Panc1 (cell line): ENCODE results near the gene HNRNPCL1. TPM values are rescaled to one million over a fixed set of nuclear protein-coding genes. Genes with fewer than 3 reads are reported as not detected.
A peak's percentile ranks its signal among the peaks of the same experiment; 100 is the strongest.
"Not testable (repeated sequence)": the region's sequence is repeated elsewhere in the genome, so short reads cannot be mapped to it uniquely, and the experiment has no call there.

Experiments
- ATAC-seq: fragments of 200-7000 bp; cut with Tn5 transposase; 2 replicates; pipeline ENCODE4 v1.9.1; 2020; ENCODE audit warnings: mild to moderate bottlenecking, moderate library complexity
- BruUV-seq: library from RNA; stranded (reverse); fragments of 400-500 nt; replicated peaks from 2 replicates; lab custom pipeline; 2021; lab: Mats Ljungman, UMichigan
- CTCF ChIA-PET: fragments of 300-600 bp; sonication (Branson Sonifier 250); formaldehyde crosslinking; loops from one replicate; lab custom pipeline; 2022; ENCODE audit warnings: antibody characterized with exemption; lab: Charles Lee
- POLR2A ChIA-PET: fragments of 300-600 bp; sonication (Branson Sonifier 250); formaldehyde crosslinking; loops from one replicate; lab custom pipeline; 2022; ENCODE audit warnings: antibody characterized with exemption; lab: Charles Lee
- DNase-seq: peaks from one replicate; pipeline ENCODE4 v3.0.0-alpha.2; 2010; ENCODE audit warnings: low read depth, low spot score
- H3K27ac ChIP-seq: 2 replicates; pipeline ENCODE4 v1.5.1; 2011; ENCODE audit warnings: mild to moderate bottlenecking, low read length, inconsistent platforms
- H3K27me3 ChIP-seq: fragments of 200-500 bp; sonication (Bioruptor generic); 2 replicates; pipeline ENCODE4 v1.6.0; 2014; ENCODE audit warnings: low read length, inconsistent platforms; ENCODE audit not compliant: control insufficient read depth, insufficient read depth
- H3K36me3 ChIP-seq: fragments of 200-500 bp; sonication (Bioruptor generic); 2 replicates; pipeline ENCODE4 v1.5.1; 2014; ENCODE audit warnings: inconsistent platforms, mild to moderate bottlenecking, low read length, moderate library complexity; ENCODE audit not compliant: control insufficient read depth, insufficient read depth
- H3K4me1 ChIP-seq: 2 replicates; pipeline ENCODE4 v1.5.1; 2011; ENCODE audit warnings: inconsistent platforms, mild to moderate bottlenecking, low read length, moderate library complexity; ENCODE audit not compliant: control insufficient read depth, insufficient read depth
- H3K4me3 ChIP-seq, 2 experiments: 2 replicates each; pipeline ENCODE4 v1.5.1; 2011 to 2012; ENCODE audit warnings: low read depth in 2 of 2, low read length in 2 of 2, mild to moderate bottlenecking in 2 of 2, inconsistent platforms in 1 of 2, moderate library complexity in 1 of 2
- H3K9me3 ChIP-seq: fragments of 200-500 bp; sonication (Bioruptor generic); 2 replicates; pipeline ENCODE4 v1.5.1; 2014; ENCODE audit warnings: low read depth, mild to moderate bottlenecking, inconsistent platforms, low read length, moderate library complexity; ENCODE audit not compliant: control insufficient read depth, insufficient read depth
- POLR2AphosphoS5 ChIP-seq: IDR thresholded peaks from 2 replicates; pipeline ENCODE4 v1.6.1; 2012; ENCODE audit warnings: mild to moderate bottlenecking, low read depth, low read length, moderate library complexity
- SIN3A ChIP-seq: IDR thresholded peaks from 2 replicates; pipeline ENCODE4 v1.6.1; 2012; ENCODE audit warnings: low read depth, mild to moderate bottlenecking, low read length, moderate library complexity, borderline replicate concordance; ENCODE audit not compliant: insufficient read depth
- TCF7L2 ChIP-seq: IDR thresholded peaks from 2 replicates; pipeline ENCODE4 v1.6.1; 2011; ENCODE audit warnings: mild to moderate bottlenecking, low read depth, low read length, inconsistent platforms
- in situ Hi-C: cut with HindIII; loops from 2 replicates; pipeline ENCODE4 v1.10.0; 2016; ENCODE audit warnings: low sequenced_read_pairs, low pct_unique_long_range_greater_than_20kb
- intact Hi-C: fragments of 100-400 bp; cut with micrococcal nuclease; formaldehyde crosslinking; loops from one replicate; pipeline ENCODE4 v1.10.0; 2022; ENCODE audit not compliant: unreplicated experiment
- total RNA-seq: library from RNA; stranded (reverse); gene quantifications from one replicate; pipeline ENCODE4 v1.2.1, GENCODE V29; 2021; ENCODE audit not compliant: unreplicated experiment
- TF ChIP-seq, protein P1 (sequence below), 2 experiments: IDR thresholded peaks; 2 replicates each; pipeline ENCODE4 v1.6.1; 2011 to 2012; ENCODE audit warnings: low read depth in 2 of 2, control low read depth in 1 of 2, low read length in 1 of 2, mild to moderate bottlenecking in 1 of 2, moderate library complexity in 1 of 2; ENCODE audit not compliant: insufficient read depth in 1 of 2
- TF ChIP-seq, protein P2 (sequence below): fragments of 450-650 bp; IDR thresholded peaks from 2 replicates; pipeline ENCODE4 v1.5.1; 2017; ENCODE audit warnings: mild to moderate bottlenecking

HNRNPCL1 gene
- total RNA-seq, 1 experiment from 2014 or later, result not detected

DNA sequence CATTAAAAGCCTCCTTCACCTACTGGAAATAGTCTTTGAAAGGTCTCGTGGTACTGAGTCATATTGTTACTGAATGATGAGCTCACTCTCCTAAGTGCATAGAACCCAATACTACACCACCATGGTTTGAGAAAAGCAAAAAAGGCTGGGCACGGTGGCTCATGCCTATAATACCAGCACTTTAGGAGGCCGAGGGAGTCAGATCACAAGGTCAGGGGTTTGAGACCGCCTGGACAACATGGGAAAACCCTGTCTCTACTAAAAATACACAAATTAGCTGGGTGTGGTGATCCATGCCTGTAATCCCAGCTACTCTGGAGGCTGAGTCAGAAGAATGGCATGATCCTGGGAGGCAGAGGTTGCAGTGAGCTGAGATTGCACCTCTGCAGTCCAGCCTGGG is 3.3 kb upstream of the HNRNPCL1 start:
- H3K36me3 ChIP-seq, result no peaks in the 10 kb centered on the region
- TF ChIP-seq POLR2AphosphoS5, result no peak
- TF ChIP-seq, protein P1, sequence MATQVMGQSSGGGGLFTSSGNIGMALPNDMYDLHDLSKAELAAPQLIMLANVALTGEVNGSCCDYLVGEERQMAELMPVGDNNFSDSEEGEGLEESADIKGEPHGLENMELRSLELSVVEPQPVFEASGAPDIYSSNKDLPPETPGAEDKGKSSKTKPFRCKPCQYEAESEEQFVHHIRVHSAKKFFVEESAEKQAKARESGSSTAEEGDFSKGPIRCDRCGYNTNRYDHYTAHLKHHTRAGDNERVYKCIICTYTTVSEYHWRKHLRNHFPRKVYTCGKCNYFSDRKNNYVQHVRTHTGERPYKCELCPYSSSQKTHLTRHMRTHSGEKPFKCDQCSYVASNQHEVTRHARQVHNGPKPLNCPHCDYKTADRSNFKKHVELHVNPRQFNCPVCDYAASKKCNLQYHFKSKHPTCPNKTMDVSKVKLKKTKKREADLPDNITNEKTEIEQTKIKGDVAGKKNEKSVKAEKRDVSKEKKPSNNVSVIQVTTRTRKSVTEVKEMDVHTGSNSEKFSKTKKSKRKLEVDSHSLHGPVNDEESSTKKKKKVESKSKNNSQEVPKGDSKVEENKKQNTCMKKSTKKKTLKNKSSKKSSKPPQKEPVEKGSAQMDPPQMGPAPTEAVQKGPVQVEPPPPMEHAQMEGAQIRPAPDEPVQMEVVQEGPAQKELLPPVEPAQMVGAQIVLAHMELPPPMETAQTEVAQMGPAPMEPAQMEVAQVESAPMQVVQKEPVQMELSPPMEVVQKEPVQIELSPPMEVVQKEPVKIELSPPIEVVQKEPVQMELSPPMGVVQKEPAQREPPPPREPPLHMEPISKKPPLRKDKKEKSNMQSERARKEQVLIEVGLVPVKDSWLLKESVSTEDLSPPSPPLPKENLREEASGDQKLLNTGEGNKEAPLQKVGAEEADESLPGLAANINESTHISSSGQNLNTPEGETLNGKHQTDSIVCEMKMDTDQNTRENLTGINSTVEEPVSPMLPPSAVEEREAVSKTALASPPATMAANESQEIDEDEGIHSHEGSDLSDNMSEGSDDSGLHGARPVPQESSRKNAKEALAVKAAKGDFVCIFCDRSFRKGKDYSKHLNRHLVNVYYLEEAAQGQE (IDR thresholded peaks at IDR 0.05; ENCODE audit: insufficient read depth in 1 of 2, low read depth in 2 of 2, low read length in 1 of 2), result no peak
- no peak for TF ChIP-seq TCF7L2
- TF ChIP-seq, protein P2, sequence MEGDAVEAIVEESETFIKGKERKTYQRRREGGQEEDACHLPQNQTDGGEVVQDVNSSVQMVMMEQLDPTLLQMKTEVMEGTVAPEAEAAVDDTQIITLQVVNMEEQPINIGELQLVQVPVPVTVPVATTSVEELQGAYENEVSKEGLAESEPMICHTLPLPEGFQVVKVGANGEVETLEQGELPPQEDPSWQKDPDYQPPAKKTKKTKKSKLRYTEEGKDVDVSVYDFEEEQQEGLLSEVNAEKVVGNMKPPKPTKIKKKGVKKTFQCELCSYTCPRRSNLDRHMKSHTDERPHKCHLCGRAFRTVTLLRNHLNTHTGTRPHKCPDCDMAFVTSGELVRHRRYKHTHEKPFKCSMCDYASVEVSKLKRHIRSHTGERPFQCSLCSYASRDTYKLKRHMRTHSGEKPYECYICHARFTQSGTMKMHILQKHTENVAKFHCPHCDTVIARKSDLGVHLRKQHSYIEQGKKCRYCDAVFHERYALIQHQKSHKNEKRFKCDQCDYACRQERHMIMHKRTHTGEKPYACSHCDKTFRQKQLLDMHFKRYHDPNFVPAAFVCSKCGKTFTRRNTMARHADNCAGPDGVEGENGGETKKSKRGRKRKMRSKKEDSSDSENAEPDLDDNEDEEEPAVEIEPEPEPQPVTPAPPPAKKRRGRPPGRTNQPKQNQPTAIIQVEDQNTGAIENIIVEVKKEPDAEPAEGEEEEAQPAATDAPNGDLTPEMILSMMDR, result no peak
- TF ChIP-seq SIN3A, result no peak
- no peaks in the 10 kb centered on the region for H3K4me1 ChIP-seq
- peak; percentile 41 for DNase-seq
- no TSS peak for BruUV-seq
- no peak overlapping the region for H3K27ac ChIP-seq
- no peaks in the 10 kb centered on the region; the same call in 1 of the 2 replicates for H3K9me3 ChIP-seq
- peak; percentile 53; the same call in 1 of the 2 replicates for ATAC-seq
- in situ Hi-C loops, result no loop called here
- no peaks in the 10 kb centered on the region for H3K27me3 ChIP-seq
- no peak overlapping the region for H3K4me3 ChIP-seq
- POLR2A ChIA-PET, result no interaction called here
- CTCF ChIA-PET, result no interaction called here
- intact Hi-C loops, result no loop called here

DNA sequence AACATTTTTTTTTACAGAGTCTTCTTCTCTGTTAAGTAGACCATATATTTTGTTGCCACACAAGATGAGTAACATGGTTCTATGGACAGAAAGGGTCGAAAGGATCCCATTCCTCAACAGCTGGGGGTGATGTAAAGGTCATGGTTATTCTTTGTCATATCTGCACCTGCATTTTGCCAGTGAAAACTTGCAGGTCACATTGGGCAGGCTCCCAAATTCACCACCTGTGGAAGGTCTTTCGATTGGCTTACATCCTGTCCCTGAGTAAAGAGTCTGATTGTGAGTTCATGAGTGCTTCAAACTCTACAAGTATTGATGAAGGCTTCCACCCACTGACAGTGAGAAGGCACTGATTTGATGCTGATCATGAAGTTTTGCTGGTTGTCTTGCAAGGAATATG is 15.3 kb downstream of the HNRNPCL1 start:
- ATAC-seq, intact Hi-C loops, H3K27me3 ChIP-seq, DNase-seq, POLR2A ChIA-PET, H3K4me3 ChIP-seq, in situ Hi-C loops, CTCF ChIA-PET, H3K9me3 ChIP-seq, H3K27ac ChIP-seq, BruUV-seq, H3K4me1 ChIP-seq, H3K36me3 ChIP-seq: not testable (repeated sequence)

DNA sequence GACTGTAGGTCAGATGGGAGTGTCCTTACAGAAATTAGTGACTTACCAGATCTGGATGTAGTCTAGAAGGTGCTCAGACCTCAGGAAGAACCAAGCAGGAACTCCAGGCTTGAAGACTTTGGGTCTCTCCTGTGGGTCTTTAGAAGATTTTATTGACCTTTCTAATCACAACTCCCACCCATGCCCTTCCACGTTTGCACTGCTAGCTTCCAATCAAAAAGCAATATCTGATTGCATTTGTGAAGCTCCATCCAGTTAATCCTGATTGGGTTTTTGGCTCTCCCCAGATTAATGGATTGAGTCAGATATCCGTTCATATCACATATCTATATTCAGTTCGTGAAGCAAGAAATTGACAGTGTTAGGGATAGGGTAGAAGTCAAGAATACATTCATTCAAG is 17.2 kb downstream of the HNRNPCL1 start, which contains the start of gene PRAMEF11:
TSS of gene PRAMEF11 (minus strand) at position 101 of the 400 bp plus-strand sequence. CDS start 2,621 bp downstream, outside the sequence.
- CTCF ChIA-PET, result interaction anchor here (0.6 kb wide), 1 partner anchor 183 kb away, joined by 5 read pairs; no protein-coding TSS in a partner anchor
- in situ Hi-C loops, intact Hi-C loops, H3K4me3 ChIP-seq, POLR2A ChIA-PET, ATAC-seq, H3K27me3 ChIP-seq, BruUV-seq, H3K9me3 ChIP-seq, H3K27ac ChIP-seq, H3K36me3 ChIP-seq, DNase-seq, H3K4me1 ChIP-seq: not testable (repeated sequence)

DNA sequence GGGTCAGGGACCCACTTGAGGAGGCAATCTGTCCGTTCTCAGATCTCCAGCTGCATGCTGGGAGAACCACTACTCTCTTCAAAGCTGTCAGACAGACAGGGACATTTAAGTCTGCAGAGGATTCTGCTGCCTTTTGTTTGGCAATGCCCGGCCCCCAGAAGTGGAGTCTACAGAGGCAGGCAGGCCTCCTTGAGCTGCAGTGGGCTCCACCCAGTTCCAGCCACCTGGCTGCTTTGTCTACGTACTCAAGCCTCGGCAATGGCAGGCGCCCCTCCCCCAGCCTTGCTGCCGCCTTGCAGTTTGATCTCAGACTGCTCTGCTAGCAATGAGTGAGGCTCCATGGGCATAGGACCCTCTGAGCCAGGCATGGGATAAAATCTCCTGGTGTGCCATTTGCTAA is 29.5 kb downstream of the HNRNPCL1 start:
- intact Hi-C loops, H3K4me1 ChIP-seq, ATAC-seq, H3K27me3 ChIP-seq, BruUV-seq, H3K27ac ChIP-seq, H3K4me3 ChIP-seq, DNase-seq, POLR2A ChIA-PET, in situ Hi-C loops, CTCF ChIA-PET, H3K36me3 ChIP-seq, H3K9me3 ChIP-seq: not testable (repeated sequence)
